Right ventricle myocardium superior (tissue), 1 donor: ENCODE data around the gene TBC1D9. TPM values are rescaled to one million over a fixed set of nuclear protein-coding genes. Genes with fewer than 3 reads are reported as not detected.
A peak's percentile ranks its signal among the peaks of the same experiment; 100 is the strongest.

Experiments used
- ATAC-seq: fragments of 200-7000 bp; cut with Tn5 transposase; one replicate; pipeline ENCODE4 v1.9.1; 2020; ENCODE audit warnings: mild to moderate bottlenecking; ENCODE audit not compliant: poor library complexity
- DNase-seq: peaks from one replicate; pipeline ENCODE4 v3.0.0-alpha.2; 2020
- intact Hi-C: fragments of 100-400 bp; cut with DNase I; formaldehyde crosslinking; loops from one replicate; pipeline ENCODE4 v1.11.2; 2022
- total RNA-seq: library from RNA; stranded (reverse); fragmentation: NEBNext Ultra II Directional; extraction: Animal tissue kit (Norgen Biotek cat#: 25700); gene quantifications from one replicate; pipeline ENCODE4 v1.2.1, GENCODE V29; 2021
- donor health status: DM: no; HTN: yes; CAD: no; lungs with severe emphysema.

Gene TBC1D9
- total RNA-seq, 1 donor from 2014 or later = 10.0 TPM

GRCh38 chr4:140672416-140672815, 83.8 kb downstream of the TBC1D9 start:
- intact Hi-C loops = no loop called here
- ATAC-seq (no peak), DNase-seq (no peak)

- DNase-seq (no peak), ATAC-seq (no peak)
- intact Hi-C loops = no loop called here
Observed at GRCh38 chr4:140668111-140668510, 88.1 kb downstream of the TBC1D9 start.

- intact Hi-C loops = no loop called here
- DNase-seq = no peak
- no peak for ATAC-seq
Observed at GRCh38 chr4:140666889-140667614, 89.1 kb downstream of the TBC1D9 start.

GRCh38 chr4:140662082-140662869, 93.9 kb downstream of the TBC1D9 start:
- intact Hi-C loops = no loop called here

GRCh38 chr4:140661550-140661949, 94.6 kb downstream of the TBC1D9 start:
- intact Hi-C loops = no loop called here
- DNase-seq (no peak), ATAC-seq (no peak)

More at GRCh38 chr4:140662082-140662869, 93.9 kb downstream of the TBC1D9 start:
- no peak for ATAC-seq
- no peak for DNase-seq

DNA sequence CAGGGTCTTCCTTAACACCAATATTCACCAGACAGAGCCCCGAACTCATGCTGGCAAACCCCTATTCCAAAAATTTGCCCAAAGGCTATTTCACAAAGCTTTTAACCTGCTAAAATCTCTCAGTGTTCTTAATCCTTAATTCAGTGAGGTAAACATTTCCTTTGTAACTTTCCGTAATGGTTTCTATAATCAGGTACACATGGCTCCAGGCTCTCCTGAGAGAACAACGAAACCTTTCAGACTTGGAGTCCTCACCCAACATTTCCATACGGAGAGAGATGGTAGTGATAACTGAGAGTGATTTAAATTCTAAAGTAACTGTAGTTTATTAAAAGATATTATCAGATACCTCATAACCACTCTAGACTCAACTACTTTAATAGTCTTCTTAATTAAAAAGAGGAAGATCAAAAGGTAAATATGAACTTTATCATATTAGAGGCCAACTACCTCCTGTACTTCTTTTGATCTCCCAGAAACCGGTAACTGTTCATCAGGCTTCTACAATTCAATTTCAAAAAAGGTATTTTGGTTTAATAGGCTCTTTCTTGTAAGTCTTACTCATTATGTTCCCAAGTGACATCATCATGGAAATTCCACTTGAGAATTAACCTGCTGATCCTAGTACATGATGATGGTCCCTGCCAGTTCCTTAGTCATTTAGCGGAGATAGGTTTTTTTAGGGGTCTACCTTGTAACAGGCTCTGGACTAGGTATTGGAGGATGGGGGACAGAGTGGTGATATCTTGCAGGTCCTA, 96.1 kb downstream of the TBC1D9 start:
- ATAC-seq = no peak
- intact Hi-C loops = no loop called here
- DNase-seq = no peak

GRCh38 chr4:140654495-140654814, 101.7 kb downstream of the TBC1D9 start:
- DNase-seq (no peak), ATAC-seq (no peak)

DNA sequence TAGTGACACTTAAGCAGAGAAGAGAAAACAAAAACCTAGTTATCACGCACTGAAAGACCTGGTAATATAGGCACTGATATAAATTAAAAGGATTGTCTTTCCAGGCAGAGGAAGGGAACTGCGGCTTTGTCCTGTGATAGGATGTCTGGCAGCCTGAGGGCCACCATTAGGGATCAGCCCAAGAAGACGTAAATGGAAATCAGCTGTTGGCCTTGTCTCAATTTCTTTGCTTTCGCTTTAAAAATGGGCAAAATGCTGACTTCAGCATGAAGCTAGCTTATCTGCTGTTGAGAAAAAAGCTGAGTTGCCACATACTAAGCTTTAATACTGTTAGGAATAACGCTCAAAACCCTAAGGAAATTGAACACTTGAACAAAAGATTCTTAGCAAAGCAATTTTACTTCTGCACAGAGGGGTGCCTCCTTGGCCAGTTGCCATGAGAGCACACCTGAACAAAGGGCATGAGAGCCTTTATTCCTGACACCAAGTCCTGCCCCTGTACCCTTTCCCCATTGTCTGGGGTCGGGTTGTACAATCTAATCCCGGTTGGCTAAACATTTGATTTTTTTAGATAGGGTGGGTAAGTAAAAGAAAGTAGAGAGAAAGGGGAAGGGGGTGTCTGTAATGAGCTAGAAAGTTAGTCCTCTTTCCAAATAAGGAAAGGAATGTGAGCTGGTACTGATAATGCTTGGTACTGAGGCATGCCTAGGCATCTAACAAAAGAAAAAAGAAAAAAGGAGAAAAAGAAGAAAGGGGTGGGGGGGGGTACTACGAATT, 102.3 kb downstream of the TBC1D9 start:
- no peak for DNase-seq
- intact Hi-C loops = no loop called here
- peak; percentile 62 for ATAC-seq

More at GRCh38 chr4:140654495-140654814, 101.7 kb downstream of the TBC1D9 start:
- intact Hi-C loops = no loop called here

GRCh38 chr4:140652601-140653000, 103.6 kb downstream of the TBC1D9 start:
- no peak for ATAC-seq
- intact Hi-C loops = no loop called here
- no peak for DNase-seq

- ATAC-seq (no peak), DNase-seq (no peak)
- intact Hi-C loops = no loop called here
Observed at GRCh38 chr4:140648716-140649308, 107.4 kb downstream of the TBC1D9 start.

DNA sequence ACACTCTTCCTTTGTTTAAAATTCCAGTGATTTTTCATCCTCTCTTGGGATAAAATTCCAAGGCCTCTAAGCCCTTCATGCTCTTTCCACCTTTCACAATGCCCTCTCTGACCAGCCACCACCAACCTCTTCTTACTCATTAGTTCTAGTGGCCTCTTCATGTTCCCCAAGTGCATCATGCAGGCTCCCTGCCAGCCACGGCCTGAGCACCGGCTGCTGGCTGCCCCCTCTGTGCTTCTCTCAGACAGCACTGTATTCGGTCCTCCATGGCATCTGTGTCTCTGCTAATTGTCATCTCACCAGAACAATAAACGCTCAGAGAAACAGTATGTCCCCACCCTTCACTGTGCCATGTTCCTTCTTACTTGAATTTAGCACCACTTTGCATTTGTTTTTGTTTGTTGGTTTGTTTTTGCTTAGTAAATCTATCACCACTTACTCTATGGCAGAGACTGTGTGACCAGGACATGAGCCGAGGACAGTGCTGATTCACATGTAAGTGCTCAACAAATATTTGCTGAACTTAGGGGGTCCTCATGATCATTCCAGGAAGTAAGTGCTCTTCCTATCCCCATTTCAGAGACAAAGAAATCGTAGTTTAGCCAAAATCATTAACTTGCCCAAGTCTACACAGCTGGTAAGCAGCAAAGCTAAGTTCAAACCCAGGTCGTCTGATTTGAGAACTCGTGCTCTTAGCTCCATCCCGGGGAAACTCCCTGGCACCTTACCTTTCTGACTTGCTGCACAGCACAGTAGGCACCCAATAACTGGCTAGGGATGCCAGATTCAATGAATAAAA, 110.4 kb downstream of the TBC1D9 start:
- intact Hi-C loops = no loop called here
- ATAC-seq = peak; percentile 76
- DNase-seq = peak; percentile 53

- ATAC-seq (no peak), DNase-seq (no peak)
- intact Hi-C loops = no loop called here
Observed at GRCh38 chr4:140645196-140645595, 111.0 kb downstream of the TBC1D9 start.

- ATAC-seq (no peak), DNase-seq (no peak)
- intact Hi-C loops = no loop called here
Observed at GRCh38 chr4:140644470-140645185, 111.6 kb downstream of the TBC1D9 start.

GRCh38 chr4:140643571-140644055, 112.6 kb downstream of the TBC1D9 start:
- DNase-seq = no peak
- no peak for ATAC-seq
- intact Hi-C loops = no loop called here

DNA sequence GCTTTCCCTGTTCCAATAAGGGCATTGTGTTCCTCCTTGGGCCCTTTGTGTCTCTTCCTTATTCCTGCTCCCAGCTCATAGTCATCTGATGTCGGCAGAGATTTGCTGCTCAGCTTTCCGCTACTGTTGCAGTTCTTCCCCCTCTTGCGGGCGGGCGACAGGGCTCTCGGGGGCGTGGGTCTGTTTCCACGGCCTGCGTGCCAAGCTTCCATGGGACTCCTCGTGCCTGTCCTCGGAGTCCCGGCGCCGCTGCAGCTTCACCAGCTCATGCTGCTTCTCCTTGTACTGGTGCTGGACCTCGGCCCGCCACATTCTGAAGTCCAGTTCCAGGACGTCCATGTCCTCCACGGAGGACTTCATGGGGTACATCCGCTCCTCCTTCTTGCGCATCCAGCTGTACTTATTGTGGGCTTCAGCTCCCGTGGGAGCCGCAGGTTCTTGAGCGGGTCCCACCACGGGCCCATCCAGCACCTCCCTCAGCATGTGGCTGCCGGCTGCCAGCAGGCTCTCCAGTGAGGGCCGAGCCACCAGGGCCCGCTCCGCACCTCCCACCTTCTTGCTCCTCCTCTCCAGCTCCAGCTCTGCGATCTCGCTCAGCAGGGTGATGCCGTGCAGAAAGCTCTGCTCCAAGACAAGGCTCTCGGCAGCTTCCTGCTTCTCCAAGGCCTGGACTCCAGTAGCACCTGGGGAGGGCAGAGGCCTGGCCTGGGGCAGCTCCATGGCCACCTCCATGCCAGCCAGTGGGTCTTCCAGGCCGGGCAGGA, 113.3 kb downstream of the TBC1D9 start:
- DNase-seq (no peak), ATAC-seq (no peak)
- intact Hi-C loops = no loop called here

DNA sequence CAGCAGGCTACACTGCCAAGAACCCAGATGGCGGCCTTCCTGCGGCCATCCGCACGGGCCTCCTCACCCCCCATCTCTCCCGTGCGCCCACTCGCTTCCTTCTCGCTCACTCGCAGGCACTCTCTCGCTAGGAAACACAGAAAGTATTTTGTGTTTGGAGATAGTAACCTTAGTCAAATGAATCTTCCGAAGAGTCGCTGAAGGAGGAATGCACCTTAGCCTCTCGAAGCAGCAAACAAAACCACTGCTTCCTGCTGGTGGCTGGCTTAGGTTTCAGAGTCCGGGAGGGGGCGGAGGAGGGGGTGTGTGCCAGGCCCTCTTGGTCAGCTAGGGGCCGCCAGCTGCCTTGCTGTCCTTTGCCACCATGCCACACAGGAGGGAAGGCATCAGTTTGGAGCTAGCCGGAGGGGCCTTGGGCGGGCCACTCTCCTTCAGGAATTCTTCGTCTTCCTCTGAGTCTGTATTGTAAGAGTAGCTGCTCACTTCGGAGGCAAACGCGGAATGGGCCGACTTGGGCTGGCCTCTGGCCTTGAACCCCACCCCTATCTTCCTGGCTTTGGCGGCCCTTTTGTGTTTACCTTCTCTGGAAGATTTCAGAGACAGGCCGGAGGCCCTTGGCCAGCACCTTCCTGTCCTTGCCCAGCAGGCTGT, 114.3 kb downstream of the TBC1D9 start:
- ATAC-seq = no peak
- peak; percentile 45 for DNase-seq
- intact Hi-C loops = no loop called here
